NCI-H2107 (cell line): Measurements from ENCODE around the gene MTCH1.

ENCODE experiments used
- DNase-seq: peaks from one replicate; lab custom pipeline; 2025; lab: John Stamatoyannopoulos, UW

MTCH1 gene

DNA sequence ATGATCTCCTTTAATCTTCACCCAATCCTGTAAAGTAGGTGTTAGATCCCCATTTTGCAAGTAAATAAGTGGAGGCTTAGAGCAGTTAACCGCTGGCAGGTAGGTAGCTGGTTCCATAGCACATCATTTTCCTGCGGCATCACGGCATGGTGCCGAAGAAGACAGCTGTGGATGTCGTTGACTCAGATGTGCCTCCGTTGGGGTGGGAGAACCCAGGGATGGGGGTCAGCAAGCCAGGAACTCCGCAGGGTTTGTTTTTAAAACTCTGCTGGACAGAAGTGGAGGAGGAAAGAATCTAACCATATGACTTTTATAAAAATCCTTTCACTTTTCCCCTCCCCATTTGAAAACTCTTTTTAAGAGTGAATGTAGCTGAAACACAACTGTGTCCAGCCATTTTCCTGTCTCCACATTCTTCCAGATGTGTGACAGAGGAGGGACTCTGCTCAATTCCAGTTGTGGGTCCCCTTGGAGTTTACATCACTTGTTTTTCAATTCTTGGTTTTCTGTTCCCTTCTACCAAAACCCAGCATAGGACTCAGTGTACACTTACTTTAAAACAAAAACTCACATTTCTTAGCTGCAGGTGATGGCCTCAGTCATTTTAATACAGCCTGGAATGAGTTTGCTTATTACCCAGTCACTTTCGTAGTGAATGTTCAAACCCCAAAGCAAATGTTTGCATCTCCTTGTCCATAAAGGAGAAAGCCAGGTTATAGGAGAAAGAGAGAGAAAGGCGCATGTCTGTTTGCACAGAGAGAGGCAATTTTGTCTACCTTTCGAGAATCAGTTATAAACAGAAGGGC is 59.1 kb downstream of the MTCH1 start:
- DNase-seq, result no peak

- DNase-seq, result no peak
These were observed 60.2 kb downstream of the MTCH1 start for GRCh38 chr6:36925809-36926208.

- no peak for DNase-seq
These were observed 61.1 kb downstream of the MTCH1 start for GRCh38 chr6:36924778-36925374.

DNA sequence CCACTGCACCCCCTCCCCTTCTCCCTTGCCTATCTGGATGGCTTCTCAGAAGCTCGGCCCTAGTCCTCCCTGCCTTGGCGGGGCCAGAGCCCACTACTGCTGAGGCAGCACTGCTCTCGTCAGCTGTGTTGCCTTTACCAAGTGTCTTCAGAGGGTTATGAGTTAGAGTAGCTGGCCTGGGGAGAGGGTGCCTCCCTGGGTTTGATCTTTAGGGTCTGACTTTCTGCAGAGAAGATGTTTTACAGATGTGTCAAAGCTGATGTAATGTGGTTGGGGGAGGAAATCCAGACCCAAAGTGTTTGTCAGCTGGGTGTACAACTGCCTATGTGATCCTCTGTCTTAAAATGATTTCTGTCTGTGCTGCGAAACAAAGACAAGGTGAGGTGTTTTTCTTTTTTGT is 61.9 kb downstream of the MTCH1 start:
- no peak for DNase-seq

- DNase-seq, result no peak
These were observed 65.5 kb downstream of the MTCH1 start for GRCh38 chr6:36920546-36920945.

- no peak for DNase-seq
These were observed 65.9 kb downstream of the MTCH1 start for GRCh38 chr6:36920049-36920448.
